GM19043 (cell line): Measurements from ENCODE around the gene ARPC1B.
"Not testable (repeated sequence)": the region's sequence is repeated elsewhere in the genome, so short reads cannot be mapped to it uniquely, and the experiment has no call there.

Experiments
- ATAC-seq: cut with Tn5 transposase; IDR thresholded peaks from one replicate; pipeline ENCODE4 v1.9.1; 2021; ENCODE audit warnings: low read depth; ENCODE audit not compliant: unreplicated experiment

ARPC1B gene

GRCh38 chr7:99387239-99387635 lies 12.7 kb downstream of the ARPC1B start:
- ATAC-seq: not testable (repeated sequence)

GRCh38 chr7:99387912-99388311 lies 13.4 kb downstream of the ARPC1B start:
- ATAC-seq: no peak

- ATAC-seq: no peak
Measured at GRCh38 chr7:99389772-99390171, 15.2 kb downstream of the ARPC1B start.

- no peak for ATAC-seq
Measured at GRCh38 chr7:99390941-99391602, 16.5 kb downstream of the ARPC1B start.

- ATAC-seq: no peak
Measured at GRCh38 chr7:99392046-99392445, 17.5 kb downstream of the ARPC1B start.

- no peak for ATAC-seq
Measured at GRCh38 chr7:99392659-99393354, 18.3 kb downstream of the ARPC1B start.

- no peak for ATAC-seq
Measured at GRCh38 chr7:99393355-99394187, 19.0 kb downstream of the ARPC1B start.

GRCh38 chr7:99394188-99394502 lies 19.6 kb downstream of the ARPC1B start:
- no peak for ATAC-seq

- no peak for ATAC-seq
Measured at GRCh38 chr7:99395616-99396327, 21.2 kb downstream of the ARPC1B start.

- ATAC-seq: no peak
Measured at GRCh38 chr7:99396418-99397296, 22.1 kb downstream of the ARPC1B start.

- ATAC-seq: no peak
Measured at GRCh38 chr7:99397297-99397983, 22.9 kb downstream of the ARPC1B start.

GRCh38 chr7:99398891-99399445 lies 24.4 kb downstream of the ARPC1B start:
- ATAC-seq: no peak

GRCh38 chr7:99399597-99399996 lies 25.1 kb downstream of the ARPC1B start:
- ATAC-seq: no peak

GRCh38 chr7:99402854-99403253 lies 28.3 kb downstream of the ARPC1B start:
- ATAC-seq: no peak

GRCh38 chr7:99403764-99404163 lies 29.2 kb downstream of the ARPC1B start:
- no peak for ATAC-seq

- no peak for ATAC-seq
Measured at GRCh38 chr7:99404235-99404976, 29.9 kb downstream of the ARPC1B start.

- no peak for ATAC-seq
Measured at GRCh38 chr7:99404977-99405320, 30.4 kb downstream of the ARPC1B start.

GRCh38 chr7:99406557-99406956 lies 32.0 kb downstream of the ARPC1B start:
- no peak for ATAC-seq
